ENCODE data around the gene RASAL2. TPM values are rescaled to one million over a fixed set of nuclear protein-coding genes. Genes with fewer than 3 reads are reported as not detected.

Gene RASAL2
- total and polyA plus RNA-seq, 2 donors (not counting 1 experiment from before 2014, with no cell fraction given): 0.12 TPM; not detected in 1

- TF ChIP-seq EZH2 (IDR thresholded peaks at IDR 0.05; ENCODE audit: borderline replicate concordance, insufficient read depth, low read depth, low read length, poor library complexity, severe bottlenecking) (no peak), CTCF (IDR thresholded peaks at IDR 0.05) (no peak)
- H3K27me3 Mint-ChIP-seq: no peaks in the 10 kb centered on the region
- no peak overlapping the region for H3K27ac ChIP-seq (ENCODE audit: low read length in 2 of 2)
- H3K4me2 ChIP-seq (replicated peaks; ENCODE audit: low read depth, low read length, poor library complexity, severe bottlenecking): no peak overlapping the region
- CTCF ChIA-PET: interaction anchor here (0.6 to 18.9 kb wide), 35 partner anchors 9 to 842 kb away, joined by 3 to 594 read pairs (median 4); partner anchors contain the start of genes ANGPTL1, AXDND1 and RALGPS2
- no peaks in the 10 kb centered on the region for H3K79me2 ChIP-seq (ENCODE audit: control insufficient read depth, insufficient read depth, low read length)
- peaks cover 4% of the 10 kb centered on the region for H3K4me1 Mint-ChIP-seq
- 89% methylated on average over 6 of the region's 9 CpGs for WGBS (ENCODE audit: insufficient coverage)
- no peaks in the 10 kb centered on the region for H4K20me1 ChIP-seq (ENCODE audit: control insufficient read depth, insufficient read depth, low read length, poor library complexity, severe bottlenecking)
- no peak for DNase-seq
- intact Hi-C loops (cut with micrococcal nuclease): loop anchor here (5.0 kb wide), 1 partner anchor 549 kb away; the partner anchor contains the start of gene TOR3A
- H3K4me3 Mint-ChIP-seq: no peak overlapping the region
- no peak for ATAC-seq (ENCODE audit: low read depth)
- no peak overlapping the region for H3K4me3 ChIP-seq (ENCODE audit: control extremely low read depth in 1 of 5, extremely low read depth in 1 of 5, insufficient read depth in 1 of 5, low read depth in 2 of 5, low read length in 4 of 5)
- POLR2A ChIA-PET: interaction anchor here (1.6 kb wide), 1 partner anchor 469 kb away, joined by 4 read pairs; no protein-coding TSS in a partner anchor
- no peaks in the 10 kb centered on the region for H3K36me3 ChIP-seq (replicated peaks in 1 of 2; ENCODE audit: control extremely low read depth in 1 of 2, control insufficient read depth in 1 of 2, extremely low read depth in 1 of 2, insufficient read depth in 2 of 2, low read length in 1 of 2)
- no peak overlapping the region for H3K27ac Mint-ChIP-seq
- H3K9ac ChIP-seq (ENCODE audit: low read length): no peak overlapping the region
- H3K9me3 Mint-ChIP-seq (ENCODE audit: insufficient read depth): no peaks in the 10 kb centered on the region
- no peaks in the 10 kb centered on the region for H3K9me3 ChIP-seq (ENCODE audit: control extremely low read depth in 1 of 3, control insufficient read depth in 2 of 3, insufficient read depth in 1 of 3, low read length in 2 of 3)
- peaks cover 0 to 9% of the 10 kb centered on the region in 2 donors for H3K4me1 ChIP-seq (ENCODE audit: control insufficient read depth in 2 of 2, insufficient read depth in 2 of 2, low read length in 2 of 2)
- H2AFZ ChIP-seq (ENCODE audit: insufficient read depth, low read depth, low read length, poor library complexity, severe bottlenecking): no peak overlapping the region
- H3K27me3 ChIP-seq (replicated peaks in 1 of 4; ENCODE audit: control extremely low read depth in 1 of 4, control insufficient read depth in 3 of 4, insufficient read depth in 4 of 4, low read length in 3 of 4): no peaks in the 10 kb centered on the region
Observed at GRCh38 chr1:178533121-178533946, 439.4 kb downstream of the RASAL2 start.

Small RNAs within 50 kb of the gene (small RNA-seq; reads per million reads assigned to genes)
- gene RF00017 (ENCODE audit: insufficient read length, low read depth, low replicate concordance): not detected

Other genes with a start within 250 kb of the RASAL2 start
- 0.10 TPM in 1 of 2 replicates, not detected in the other for gene SEC16B, start 124.0 kb upstream of the RASAL2 start, total RNA-seq
- 0.03 TPM in 1 of 2 replicates, not detected in the other for gene SEC16B, start 124.0 kb upstream of the RASAL2 start, polyA plus RNA-seq